ENCODE data around the gene PYGB. TPM values are rescaled to one million over a fixed set of nuclear protein-coding genes. Genes with fewer than 3 reads are reported as not detected.

The PYGB gene
- total RNA-seq, 2 experiments from 2014 or later = 26.3 to 27.5 TPM

DNA sequence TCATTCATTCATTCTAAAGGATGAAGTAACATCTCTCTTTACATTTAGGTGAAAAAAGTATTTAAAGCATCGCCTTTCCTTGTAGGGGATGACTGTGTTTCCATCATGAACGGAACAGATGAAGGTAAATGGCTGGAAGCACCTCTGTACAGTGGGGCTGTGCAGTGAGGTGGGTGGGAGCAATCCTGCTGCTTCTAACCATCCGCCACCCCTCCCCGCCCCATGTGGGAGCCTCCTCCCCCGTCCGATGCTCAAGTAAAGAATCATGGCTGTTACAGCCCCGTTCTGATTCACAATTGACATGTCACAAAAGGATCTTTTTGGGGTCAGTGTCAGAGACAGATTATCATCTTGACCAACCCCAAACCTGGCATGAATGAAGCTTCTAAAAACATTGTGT lies 33.1 kb upstream of the PYGB start:
- Mint-ChIP-seq H3K4me3 (no peak overlapping the region), H3K36me3 (ENCODE audit: low read depth) (peaks cover 75% of the 10 kb centered on the region), H3K4me1 (ENCODE audit: low read depth) (no peaks in the 10 kb centered on the region), H3K9me3 (no peaks in the 10 kb centered on the region), H3K27me3 (no peaks in the 10 kb centered on the region), H3K27ac (no peak overlapping the region)
- no peak for TF ChIP-seq CTCF (IDR thresholded peaks at IDR 0.05)
- no peak overlapping the region for H3K27ac ChIP-seq (ENCODE audit: low read depth in 1 of 2, low read length in 2 of 2)
- intact Hi-C loops (cut with DNase I, micrococcal nuclease) = no loop called here
- H3K4me1 ChIP-seq (ENCODE audit: insufficient read depth, low read length) = no peaks in the 10 kb centered on the region
- H3K27me3 ChIP-seq (ENCODE audit: control insufficient read depth in 1 of 2, insufficient read depth in 2 of 2, low read length in 2 of 2) = no peaks in the 10 kb centered on the region
- peaks cover 60% of the 10 kb centered on the region for H3K36me3 ChIP-seq (ENCODE audit: insufficient read depth, low read length)
- DNase-seq (no peak), ATAC-seq (ENCODE audit: poor library complexity) (no peak)
- H3K9me3 ChIP-seq (ENCODE audit: control insufficient read depth in 1 of 2, insufficient read depth in 1 of 2, low read length in 2 of 2) = no peaks in the 10 kb centered on the region
- ChIA-PET POLR2A (no interaction called here), CTCF (no interaction called here)
- no peak overlapping the region for H3K4me3 ChIP-seq (ENCODE audit: low read length)

GRCh38 chr20:25215521-25215920 lies 32.4 kb upstream of the PYGB start:
- no peak overlapping the region for H3K4me3 Mint-ChIP-seq
- no peaks in the 10 kb centered on the region for H3K4me1 Mint-ChIP-seq (ENCODE audit: low read depth)
- Histone ChIP-seq H3K27me3 (ENCODE audit: control insufficient read depth in 1 of 2, insufficient read depth in 2 of 2, low read length in 2 of 2) (no peaks in the 10 kb centered on the region), H3K4me3 (ENCODE audit: low read length) (no peak overlapping the region), H3K9me3 (ENCODE audit: control insufficient read depth in 1 of 2, insufficient read depth in 1 of 2, low read length in 2 of 2) (no peaks in the 10 kb centered on the region), H3K36me3 (ENCODE audit: insufficient read depth, low read length) (peaks cover 60% of the 10 kb centered on the region), H3K27ac (ENCODE audit: low read depth in 1 of 2, low read length in 2 of 2) (no peak overlapping the region), H3K4me1 (ENCODE audit: insufficient read depth, low read length) (no peaks in the 10 kb centered on the region)
- ChIA-PET CTCF (no interaction called here), POLR2A (no interaction called here)
- ATAC-seq (ENCODE audit: poor library complexity) = no peak
- intact Hi-C loops (cut with DNase I, micrococcal nuclease) = no loop called here
- DNase-seq = no peak
- TF ChIP-seq CTCF (IDR thresholded peaks at IDR 0.05) = no peak
- H3K27me3 Mint-ChIP-seq = no peaks in the 10 kb centered on the region
- H3K36me3 Mint-ChIP-seq (ENCODE audit: low read depth) = peaks cover 70% of the 10 kb centered on the region
- no peaks in the 10 kb centered on the region for H3K9me3 Mint-ChIP-seq
- H3K27ac Mint-ChIP-seq = no peak overlapping the region

GRCh38 chr20:25216199-25216945 lies 31.5 kb upstream of the PYGB start:
- ATAC-seq (ENCODE audit: poor library complexity) = no peak
- CTCF ChIA-PET = no interaction called here
- no peak overlapping the region for H3K27ac Mint-ChIP-seq

More at GRCh38 chr20:25216199-25216945, 31.5 kb upstream of the PYGB start:
- no peak for DNase-seq
- POLR2A ChIA-PET = no interaction called here
- no peak overlapping the region for H3K4me3 ChIP-seq (ENCODE audit: low read length)
- H3K27me3 ChIP-seq (ENCODE audit: control insufficient read depth in 1 of 2, insufficient read depth in 2 of 2, low read length in 2 of 2) = no peaks in the 10 kb centered on the region
- intact Hi-C loops (cut with DNase I, micrococcal nuclease) = no loop called here
- no peaks in the 10 kb centered on the region for H3K4me1 ChIP-seq (ENCODE audit: insufficient read depth, low read length)
- Mint-ChIP-seq H3K27me3 (no peaks in the 10 kb centered on the region), H3K4me1 (ENCODE audit: low read depth) (no peaks in the 10 kb centered on the region), H3K9me3 (no peaks in the 10 kb centered on the region), H3K4me3 (no peak overlapping the region), H3K36me3 (ENCODE audit: low read depth) (peaks cover 65% of the 10 kb centered on the region)
- H3K27ac ChIP-seq (ENCODE audit: low read depth in 1 of 2, low read length in 2 of 2) = no peak overlapping the region
- H3K36me3 ChIP-seq (ENCODE audit: insufficient read depth, low read length) = peaks cover 60% of the 10 kb centered on the region
- TF ChIP-seq CTCF (IDR thresholded peaks at IDR 0.05) = no peak
- no peaks in the 10 kb centered on the region for H3K9me3 ChIP-seq (ENCODE audit: control insufficient read depth in 1 of 2, insufficient read depth in 1 of 2, low read length in 2 of 2)
